ENCODE measurements around the gene RABGAP1L. TPM values are rescaled to one million over a fixed set of nuclear protein-coding genes. Genes with fewer than 3 reads are reported as not detected.
"Not testable (repeated sequence)": the region's sequence is repeated elsewhere in the genome, so short reads cannot be mapped to it uniquely, and the experiment has no call there.

Gene RABGAP1L
- total and polyA plus RNA-seq, 4 donors: 4.8 to 53.5 (median 18.8) TPM

DNA sequence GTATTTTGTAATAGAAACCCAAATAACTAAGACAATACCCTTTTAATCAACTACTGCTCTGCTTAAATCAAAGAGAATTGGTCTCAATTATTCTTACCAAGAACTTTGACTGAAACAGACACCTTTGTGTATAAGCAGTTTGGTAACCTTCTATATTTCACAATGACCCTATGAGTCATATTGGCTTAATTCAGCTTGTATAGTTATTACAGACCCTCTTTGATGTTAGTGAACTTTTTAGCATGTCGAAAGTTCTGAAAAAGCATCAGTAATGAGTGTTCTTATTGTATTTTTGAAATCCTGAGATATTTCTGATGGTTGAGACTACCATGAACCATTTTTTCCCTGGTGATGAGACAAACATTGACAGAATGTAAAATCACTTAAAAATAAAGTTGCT lies 43.3 kb upstream of the RABGAP1L start:
- no peaks in the 10 kb centered on the region for H3K4me1 ChIP-seq (ENCODE audit: control insufficient read depth in 4 of 4, insufficient read depth in 4 of 4, low read length in 3 of 4)
- H3K27me3 ChIP-seq (ENCODE audit: control insufficient read depth in 4 of 4, insufficient read depth in 4 of 4, low read length in 3 of 4): no peaks in the 10 kb centered on the region
- no peak for DNase-seq (ENCODE audit: low spot score)
- no peak for TF ChIP-seq HNF4A (conservative IDR thresholded peaks at IDR 0.05)
- TF ChIP-seq JUND (IDR thresholded peaks at IDR 0.05): peak in 1 of 2 donors; percentile 30
- WGBS: 95% methylated on average over 1 of the region's 1 CpG
- H3K9me3 ChIP-seq (ENCODE audit: control insufficient read depth in 4 of 4, low read length in 3 of 4): no peaks in the 10 kb centered on the region
- no peak overlapping the region for H3K9ac ChIP-seq (ENCODE audit: low read depth in 1 of 2, low read length in 2 of 2)
- H3K36me3 ChIP-seq (ENCODE audit: control insufficient read depth in 4 of 4, insufficient read depth in 3 of 4, low read depth in 1 of 4, low read length in 3 of 4): no peaks in the 10 kb centered on the region
- H3K4me3 ChIP-seq (ENCODE audit: low read depth in 1 of 3, low read length in 3 of 3): no peak overlapping the region
- H3K27ac ChIP-seq (ENCODE audit: low read depth in 1 of 2, low read length in 2 of 2): no peak overlapping the region

DNA sequence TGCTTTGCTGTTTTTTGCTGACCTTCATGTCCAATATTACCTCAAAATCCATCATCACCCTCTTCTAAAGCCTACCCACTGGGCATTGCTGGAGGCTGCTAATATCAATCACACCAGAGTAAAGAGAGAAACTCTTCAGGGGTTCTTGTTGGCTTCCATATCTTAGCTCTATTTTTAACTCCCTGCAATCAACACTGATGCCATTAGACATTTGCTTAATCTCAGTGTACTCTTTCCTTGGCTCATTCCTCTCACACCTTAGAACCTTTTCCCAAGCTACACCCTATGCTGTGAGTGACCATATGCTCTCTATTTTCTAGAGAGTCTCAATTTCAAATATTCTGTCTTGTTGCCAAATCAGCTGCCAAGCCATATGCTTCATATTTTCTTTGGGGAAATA lies 40.6 kb upstream of the RABGAP1L start:
- H3K4me3 ChIP-seq (ENCODE audit: low read depth in 1 of 3, low read length in 3 of 3): no peak overlapping the region
- no peak for DNase-seq (ENCODE audit: low spot score)
- no peaks in the 10 kb centered on the region for H3K9me3 ChIP-seq (ENCODE audit: control insufficient read depth in 4 of 4, low read length in 3 of 4)
- no peaks in the 10 kb centered on the region for H3K27me3 ChIP-seq (ENCODE audit: control insufficient read depth in 4 of 4, insufficient read depth in 4 of 4, low read length in 3 of 4)
- TF ChIP-seq, protein P1, sequence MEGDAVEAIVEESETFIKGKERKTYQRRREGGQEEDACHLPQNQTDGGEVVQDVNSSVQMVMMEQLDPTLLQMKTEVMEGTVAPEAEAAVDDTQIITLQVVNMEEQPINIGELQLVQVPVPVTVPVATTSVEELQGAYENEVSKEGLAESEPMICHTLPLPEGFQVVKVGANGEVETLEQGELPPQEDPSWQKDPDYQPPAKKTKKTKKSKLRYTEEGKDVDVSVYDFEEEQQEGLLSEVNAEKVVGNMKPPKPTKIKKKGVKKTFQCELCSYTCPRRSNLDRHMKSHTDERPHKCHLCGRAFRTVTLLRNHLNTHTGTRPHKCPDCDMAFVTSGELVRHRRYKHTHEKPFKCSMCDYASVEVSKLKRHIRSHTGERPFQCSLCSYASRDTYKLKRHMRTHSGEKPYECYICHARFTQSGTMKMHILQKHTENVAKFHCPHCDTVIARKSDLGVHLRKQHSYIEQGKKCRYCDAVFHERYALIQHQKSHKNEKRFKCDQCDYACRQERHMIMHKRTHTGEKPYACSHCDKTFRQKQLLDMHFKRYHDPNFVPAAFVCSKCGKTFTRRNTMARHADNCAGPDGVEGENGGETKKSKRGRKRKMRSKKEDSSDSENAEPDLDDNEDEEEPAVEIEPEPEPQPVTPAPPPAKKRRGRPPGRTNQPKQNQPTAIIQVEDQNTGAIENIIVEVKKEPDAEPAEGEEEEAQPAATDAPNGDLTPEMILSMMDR (IDR thresholded peaks at IDR 0.05; ENCODE audit: low read depth, low read length, missing input control): no peak
- no peak for TF ChIP-seq RXRA (IDR thresholded peaks at IDR 0.05)
- TF ChIP-seq TAF1 (conservative IDR thresholded peaks at IDR 0.05): no peak
- no peak for TF ChIP-seq EGR1 (IDR thresholded peaks at IDR 0.05; ENCODE audit: low read depth in 2 of 2)
- TF ChIP-seq, protein P2, sequence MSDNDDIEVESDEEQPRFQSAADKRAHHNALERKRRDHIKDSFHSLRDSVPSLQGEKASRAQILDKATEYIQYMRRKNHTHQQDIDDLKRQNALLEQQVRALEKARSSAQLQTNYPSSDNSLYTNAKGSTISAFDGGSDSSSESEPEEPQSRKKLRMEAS (IDR thresholded peaks at IDR 0.05): no peak
- no peak for TF ChIP-seq JUND (IDR thresholded peaks at IDR 0.05)
- TF ChIP-seq, protein P3, sequence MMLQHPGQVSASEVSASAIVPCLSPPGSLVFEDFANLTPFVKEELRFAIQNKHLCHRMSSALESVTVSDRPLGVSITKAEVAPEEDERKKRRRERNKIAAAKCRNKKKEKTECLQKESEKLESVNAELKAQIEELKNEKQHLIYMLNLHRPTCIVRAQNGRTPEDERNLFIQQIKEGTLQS (IDR thresholded peaks at IDR 0.05): no peak
- TF ChIP-seq NR2F2 (IDR thresholded peaks at IDR 0.05): no peak
- TF ChIP-seq GABPA (IDR thresholded peaks at IDR 0.05 in 1 of 2, conservative IDR thresholded peaks at IDR 0.05 in 1 of 2): no peak
- no peak for TF ChIP-seq FOXA1 (IDR thresholded peaks at IDR 0.05)
- H3K9ac ChIP-seq (ENCODE audit: low read depth in 1 of 2, low read length in 2 of 2): no peak overlapping the region
- no peaks in the 10 kb centered on the region for H3K36me3 ChIP-seq (ENCODE audit: control insufficient read depth in 4 of 4, insufficient read depth in 3 of 4, low read depth in 1 of 4, low read length in 3 of 4)
- no peak overlapping the region for H3K27ac ChIP-seq (ENCODE audit: low read depth in 1 of 2, low read length in 2 of 2)
- H3K4me1 ChIP-seq (ENCODE audit: control insufficient read depth in 4 of 4, insufficient read depth in 4 of 4, low read length in 3 of 4): no peaks in the 10 kb centered on the region

DNA sequence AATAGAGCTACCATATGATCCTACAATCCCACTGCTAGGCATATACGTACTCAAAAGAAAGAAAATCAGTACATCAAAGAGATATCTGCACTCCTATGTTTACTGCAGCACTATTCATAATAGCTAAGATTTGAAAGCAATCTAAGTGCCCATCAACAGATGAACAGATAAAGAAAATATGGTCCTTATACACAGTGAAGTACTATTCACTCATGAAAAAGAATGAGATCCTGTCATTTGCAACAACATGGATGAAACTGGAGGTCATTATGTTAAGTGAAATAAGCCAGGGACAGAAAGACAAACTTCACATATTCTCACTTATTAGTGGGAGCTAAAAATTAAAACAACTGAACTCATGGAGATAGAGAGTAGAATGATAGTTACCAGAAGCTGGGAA lies 37.0 kb upstream of the RABGAP1L start:
- not testable (repeated sequence) for H3K4me3 ChIP-seq (ENCODE audit: low read depth in 1 of 3, low read length in 3 of 3); H3K36me3 ChIP-seq (ENCODE audit: control insufficient read depth in 4 of 4, insufficient read depth in 3 of 4, low read depth in 1 of 4, low read length in 3 of 4); H3K27ac ChIP-seq (ENCODE audit: low read depth in 1 of 2, low read length in 2 of 2); H3K4me1 ChIP-seq (ENCODE audit: control insufficient read depth in 4 of 4, insufficient read depth in 4 of 4, low read length in 3 of 4); DNase-seq (ENCODE audit: low spot score); H3K9me3 ChIP-seq (ENCODE audit: control insufficient read depth in 4 of 4, low read length in 3 of 4); H3K27me3 ChIP-seq (ENCODE audit: control insufficient read depth in 4 of 4, insufficient read depth in 4 of 4, low read length in 3 of 4); H3K9ac ChIP-seq (ENCODE audit: low read depth in 1 of 2, low read length in 2 of 2)
- 98% methylated on average over 1 of the region's 1 CpG for WGBS

DNA sequence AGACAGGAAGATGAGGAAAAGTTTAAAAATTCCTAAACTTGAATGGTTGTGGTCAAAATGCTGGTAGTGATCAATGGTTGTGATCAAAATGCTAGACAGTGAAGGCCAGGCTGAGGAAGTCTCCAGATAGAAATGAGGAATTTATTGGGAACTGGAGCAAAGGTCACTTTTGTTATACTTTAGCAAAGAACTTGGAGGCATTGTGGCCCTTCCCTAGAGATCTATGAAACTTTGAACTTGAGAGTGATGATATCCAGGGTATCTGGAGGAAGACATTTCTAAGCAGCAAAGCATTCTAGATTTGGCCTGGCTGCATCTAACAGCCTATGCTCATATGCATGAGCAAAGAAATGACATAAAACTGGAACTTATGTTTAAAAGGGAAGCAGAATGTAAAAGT lies 35.5 kb upstream of the RABGAP1L start:
- Histone ChIP-seq H3K27me3 (ENCODE audit: control insufficient read depth in 4 of 4, insufficient read depth in 4 of 4, low read length in 3 of 4) (no peaks in the 10 kb centered on the region), H3K9ac (ENCODE audit: low read depth in 1 of 2, low read length in 2 of 2) (no peak overlapping the region), H3K9me3 (ENCODE audit: control insufficient read depth in 4 of 4, low read length in 3 of 4) (peaks cover 0 to 3% (median 0%) of the 10 kb centered on the region in 4 donors), H3K27ac (ENCODE audit: low read depth in 1 of 2, low read length in 2 of 2) (no peak overlapping the region), H3K4me3 (ENCODE audit: low read depth in 1 of 3, low read length in 3 of 3) (no peak overlapping the region), H3K4me1 (ENCODE audit: control insufficient read depth in 4 of 4, insufficient read depth in 4 of 4, low read length in 3 of 4) (no peaks in the 10 kb centered on the region), H3K36me3 (ENCODE audit: control insufficient read depth in 4 of 4, insufficient read depth in 3 of 4, low read depth in 1 of 4, low read length in 3 of 4) (no peaks in the 10 kb centered on the region)
- no peak for DNase-seq (ENCODE audit: low spot score)
- TF ChIP-seq HNF4G (IDR thresholded peaks at IDR 0.05): no peak

DNA sequence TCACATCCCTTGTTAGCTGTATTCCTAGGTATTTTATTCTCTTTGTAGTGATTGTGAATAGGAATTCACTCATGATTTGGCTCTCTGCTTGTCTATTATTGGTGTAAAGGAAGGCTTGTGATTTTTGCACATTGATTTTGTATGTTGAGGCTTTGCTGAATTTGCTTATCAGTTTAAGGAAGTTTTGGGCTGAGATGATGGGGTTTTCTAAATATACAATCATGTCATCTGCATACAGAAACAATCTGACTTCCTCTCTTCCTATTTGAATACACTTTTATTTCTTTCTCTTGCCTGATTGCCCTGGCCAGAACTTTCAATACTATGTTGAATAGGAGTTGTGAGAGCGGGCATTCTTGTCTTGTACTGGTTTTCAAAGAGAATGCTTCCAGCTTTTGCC lies 32.1 kb upstream of the RABGAP1L start:
- H3K4me1 ChIP-seq (ENCODE audit: control insufficient read depth in 4 of 4, insufficient read depth in 4 of 4, low read length in 3 of 4); H3K9ac ChIP-seq (ENCODE audit: low read depth in 1 of 2, low read length in 2 of 2); H3K27ac ChIP-seq (ENCODE audit: low read depth in 1 of 2, low read length in 2 of 2); DNase-seq (ENCODE audit: low spot score); H3K27me3 ChIP-seq (ENCODE audit: control insufficient read depth in 4 of 4, insufficient read depth in 4 of 4, low read length in 3 of 4); H3K4me3 ChIP-seq (ENCODE audit: low read depth in 1 of 3, low read length in 3 of 3); H3K36me3 ChIP-seq (ENCODE audit: control insufficient read depth in 4 of 4, insufficient read depth in 3 of 4, low read depth in 1 of 4, low read length in 3 of 4); H3K9me3 ChIP-seq (ENCODE audit: control insufficient read depth in 4 of 4, low read length in 3 of 4): not testable (repeated sequence)
- 8% methylated on average over 1 of the region's 1 CpG for WGBS

Data from liver (tissue), 9 donors.